ACC112 (cell line): ENCODE data around the gene ARNT2.

Source experiments
- H2AFZ ChIP-seq: fragments of 200-600 bp; sonication (generic); one replicate; pipeline ENCODE4 v1.6.0; 2017; ENCODE audit warnings: antibody characterized with exemption, low read length; ENCODE audit not compliant: unreplicated experiment
- H3K27ac ChIP-seq: fragments of 200-600 bp; sonication (generic); 2 replicates; pipeline ENCODE4 v1.5.1; 2014; ENCODE audit warnings: low read depth, mild to moderate bottlenecking, antibody characterized with exemption, low read length, moderate library complexity
- H3K27me3 ChIP-seq: fragments of 200-600 bp; sonication (generic); 2 replicates; pipeline ENCODE4 v1.6.1; 2014; ENCODE audit warnings: mild to moderate bottlenecking, antibody characterized with exemption, low read length, moderate library complexity, mixed read lengths; ENCODE audit not compliant: insufficient read depth
- H3K36me3 ChIP-seq: fragments of 200-600 bp; sonication (generic); 2 replicates; pipeline ENCODE4 v1.6.1; 2016; ENCODE audit warnings: mild to moderate bottlenecking, antibody characterized with exemption, low read length, moderate library complexity, mixed read lengths; ENCODE audit not compliant: insufficient read depth
- H3K4me1 ChIP-seq: fragments of 200-600 bp; sonication (generic); one replicate; pipeline ENCODE4 v1.6.1; 2016; ENCODE audit warnings: low read length, mixed read lengths; ENCODE audit not compliant: insufficient read depth, unreplicated experiment, control insufficient read depth
- H3K4me3 ChIP-seq: fragments of 200-600 bp; sonication (generic); 2 replicates; pipeline ENCODE4 v1.5.1; 2014; ENCODE audit warnings: mild to moderate bottlenecking, low read depth, low read length
- H3K79me2 ChIP-seq: fragments of 200-600 bp; sonication (generic); one replicate; pipeline ENCODE4 v1.6.0; 2016; ENCODE audit warnings: low read length; ENCODE audit not compliant: control insufficient read depth, unreplicated experiment, insufficient read depth

The ARNT2 gene

DNA sequence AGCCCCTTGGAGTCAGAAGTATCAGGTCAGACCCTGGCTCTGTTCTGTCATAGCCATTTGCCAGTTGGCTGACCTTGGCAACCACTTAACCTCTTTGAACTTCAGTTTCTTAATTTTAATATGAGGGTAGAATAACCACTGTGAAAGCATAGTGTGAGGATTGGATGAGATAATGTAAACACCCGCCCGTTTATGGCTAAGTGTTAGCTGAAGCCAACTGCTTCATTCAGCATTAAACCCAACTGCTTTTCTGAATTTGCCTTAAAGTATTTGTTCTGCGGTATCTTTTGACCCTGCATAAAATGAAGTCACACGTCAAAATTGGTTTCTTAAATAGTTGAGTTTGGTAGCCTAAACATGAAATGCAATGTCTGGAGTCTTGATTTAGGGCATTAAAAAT is 169.4 kb downstream of the ARNT2 start:
- no peaks in the 10 kb centered on the region for H3K4me1 ChIP-seq
- H3K79me2 ChIP-seq: no peaks in the 10 kb centered on the region
- H3K36me3 ChIP-seq: no peaks in the 10 kb centered on the region
- H3K27me3 ChIP-seq: no peaks in the 10 kb centered on the region
- H3K27ac ChIP-seq: no peak overlapping the region
- no peak overlapping the region for H2AFZ ChIP-seq
- no peak overlapping the region for H3K4me3 ChIP-seq

GRCh38 chr15:80574590-80574989 is 170.4 kb downstream of the ARNT2 start:
- Histone ChIP-seq H3K27me3 (no peaks in the 10 kb centered on the region), H2AFZ (no peak overlapping the region), H3K36me3 (no peaks in the 10 kb centered on the region), H3K4me1 (no peaks in the 10 kb centered on the region), H3K79me2 (no peaks in the 10 kb centered on the region), H3K4me3 (no peak overlapping the region), H3K27ac (no peak overlapping the region)

- H3K4me1 ChIP-seq: no peaks in the 10 kb centered on the region
- H3K27ac ChIP-seq: no peak overlapping the region
- H3K27me3 ChIP-seq: no peaks in the 10 kb centered on the region
- H3K4me3 ChIP-seq: no peak overlapping the region
- H3K36me3 ChIP-seq: no peaks in the 10 kb centered on the region
- H2AFZ ChIP-seq: no peak overlapping the region
- H3K79me2 ChIP-seq: no peaks in the 10 kb centered on the region
Observed at GRCh38 chr15:80576519-80577090, 172.4 kb downstream of the ARNT2 start.

GRCh38 chr15:80577552-80578205 is 173.5 kb downstream of the ARNT2 start:
- no peaks in the 10 kb centered on the region for H3K36me3 ChIP-seq
- no peaks in the 10 kb centered on the region for H3K4me1 ChIP-seq

DNA sequence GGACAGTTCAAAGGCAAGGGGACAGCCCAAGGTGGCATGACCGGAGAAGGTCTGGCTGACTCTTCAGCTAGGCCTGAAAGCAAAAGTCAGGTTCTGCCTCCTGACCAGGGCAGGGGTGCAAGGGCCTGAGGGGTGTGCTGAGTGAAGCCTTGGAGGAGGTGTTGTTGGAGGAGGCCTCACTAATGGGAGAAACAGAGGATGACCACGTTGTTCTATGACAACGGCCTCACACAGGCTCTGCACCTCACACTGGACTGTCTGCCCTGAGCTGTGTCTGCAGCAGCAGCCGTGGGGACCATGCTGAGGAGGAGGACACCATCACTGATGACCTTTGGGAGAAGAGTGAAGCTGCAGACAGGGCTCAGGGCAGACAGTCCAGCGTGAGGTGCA is 174.0 kb downstream of the ARNT2 start:
- Histone ChIP-seq H3K4me1 (no peaks in the 10 kb centered on the region), H3K79me2 (no peaks in the 10 kb centered on the region), H3K4me3 (no peak overlapping the region), H2AFZ (no peak overlapping the region), H3K36me3 (no peaks in the 10 kb centered on the region), H3K27ac (no peak overlapping the region), H3K27me3 (no peaks in the 10 kb centered on the region)

More at GRCh38 chr15:80577552-80578205, 173.5 kb downstream of the ARNT2 start:
- H3K27ac ChIP-seq: no peak overlapping the region
- no peaks in the 10 kb centered on the region for H3K79me2 ChIP-seq
- no peaks in the 10 kb centered on the region for H3K27me3 ChIP-seq
- no peak overlapping the region for H3K4me3 ChIP-seq
- H2AFZ ChIP-seq: no peak overlapping the region

- no peak overlapping the region for H2AFZ ChIP-seq
- no peak overlapping the region for H3K4me3 ChIP-seq
- H3K27me3 ChIP-seq: no peaks in the 10 kb centered on the region
- no peaks in the 10 kb centered on the region for H3K4me1 ChIP-seq
- H3K79me2 ChIP-seq: no peaks in the 10 kb centered on the region
- no peak overlapping the region for H3K27ac ChIP-seq
- H3K36me3 ChIP-seq: no peaks in the 10 kb centered on the region
Observed at GRCh38 chr15:80578871-80579270, 174.7 kb downstream of the ARNT2 start.

DNA sequence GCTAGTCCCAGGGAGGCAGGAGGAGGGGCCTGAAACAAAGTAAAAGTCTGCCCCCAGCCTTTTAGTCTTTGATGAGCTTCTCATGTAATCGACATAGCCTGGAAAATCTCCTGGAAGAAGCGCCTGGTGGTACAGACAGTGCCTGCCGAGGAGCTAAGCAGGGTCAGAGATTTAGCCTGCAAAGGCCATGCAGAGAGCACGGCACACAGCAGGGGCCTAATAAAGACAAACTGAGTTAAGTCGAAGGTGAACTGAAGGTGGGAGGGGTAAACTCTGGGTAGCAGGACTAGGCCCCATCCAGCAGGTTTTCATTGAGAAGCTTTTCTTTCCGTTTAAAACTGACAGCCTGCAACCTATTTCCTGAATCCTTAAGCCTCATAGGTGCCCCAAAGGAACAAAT is 175.4 kb downstream of the ARNT2 start:
- Histone ChIP-seq H3K27ac (no peak overlapping the region), H3K4me3 (no peak overlapping the region), H2AFZ (no peak overlapping the region), H3K79me2 (no peaks in the 10 kb centered on the region), H3K36me3 (no peaks in the 10 kb centered on the region), H3K27me3 (no peaks in the 10 kb centered on the region), H3K4me1 (no peaks in the 10 kb centered on the region)

- H3K79me2 ChIP-seq: no peaks in the 10 kb centered on the region
- no peaks in the 10 kb centered on the region for H3K4me1 ChIP-seq
- no peaks in the 10 kb centered on the region for H3K27me3 ChIP-seq
- H3K27ac ChIP-seq: no peak overlapping the region
- H3K36me3 ChIP-seq: no peaks in the 10 kb centered on the region
- no peak overlapping the region for H2AFZ ChIP-seq
- no peak overlapping the region for H3K4me3 ChIP-seq
Observed at GRCh38 chr15:80580106-80580505, 175.9 kb downstream of the ARNT2 start.

DNA sequence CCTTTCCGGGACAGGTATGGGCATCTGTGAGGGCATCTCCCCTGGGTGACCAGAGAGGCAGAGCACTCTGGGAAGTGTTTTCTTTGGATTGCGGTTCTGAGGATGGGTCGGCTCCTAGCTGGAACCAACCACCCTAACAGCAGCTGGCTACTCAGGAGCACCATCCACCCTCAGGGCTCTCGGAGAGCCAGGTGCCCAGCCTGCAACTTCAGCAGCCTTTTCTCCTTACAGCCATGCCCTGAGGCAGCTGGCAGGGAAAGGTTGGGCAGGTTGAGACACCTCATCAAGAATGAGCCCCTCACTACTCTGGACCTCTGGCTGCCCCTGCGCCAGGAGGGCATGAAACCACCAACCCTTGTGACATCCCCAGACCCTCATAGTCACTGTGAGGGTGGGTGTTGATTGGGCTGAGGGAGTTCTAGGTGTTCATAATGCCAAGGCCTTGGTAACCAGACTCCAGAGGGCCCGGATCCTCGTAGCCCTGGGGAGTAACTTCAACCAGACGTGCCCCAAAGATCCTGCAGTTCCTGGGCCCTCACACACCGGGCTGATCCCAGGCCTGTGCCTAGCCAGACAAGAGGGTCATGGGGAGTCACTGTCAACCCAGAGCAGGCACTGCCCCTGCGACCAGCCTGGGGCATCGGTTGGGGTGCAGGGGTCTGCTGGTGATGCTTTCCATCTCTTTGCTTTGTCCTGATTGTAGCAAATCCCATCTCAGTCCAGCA is 176.5 kb downstream of the ARNT2 start:
- Histone ChIP-seq H3K79me2 (no peaks in the 10 kb centered on the region), H3K4me3 (no peak overlapping the region), H3K27me3 (no peaks in the 10 kb centered on the region), H3K4me1 (no peaks in the 10 kb centered on the region), H3K36me3 (no peaks in the 10 kb centered on the region), H2AFZ (no peak overlapping the region), H3K27ac (no peak overlapping the region)

GRCh38 chr15:80581976-80582375 is 177.8 kb downstream of the ARNT2 start:
- Histone ChIP-seq H3K79me2 (no peaks in the 10 kb centered on the region), H3K27ac (no peak overlapping the region), H3K4me3 (no peak overlapping the region), H3K4me1 (no peaks in the 10 kb centered on the region), H3K27me3 (no peaks in the 10 kb centered on the region), H3K36me3 (no peaks in the 10 kb centered on the region), H2AFZ (no peak overlapping the region)
